Measurements from ENCODE around the gene SUFU. TPM values are rescaled to one million over a fixed set of nuclear protein-coding genes. Genes with fewer than 3 reads are reported as not detected.

SUFU gene
- total RNA-seq, 1 donor from 2014 or later, result 6.2 TPM

DNA sequence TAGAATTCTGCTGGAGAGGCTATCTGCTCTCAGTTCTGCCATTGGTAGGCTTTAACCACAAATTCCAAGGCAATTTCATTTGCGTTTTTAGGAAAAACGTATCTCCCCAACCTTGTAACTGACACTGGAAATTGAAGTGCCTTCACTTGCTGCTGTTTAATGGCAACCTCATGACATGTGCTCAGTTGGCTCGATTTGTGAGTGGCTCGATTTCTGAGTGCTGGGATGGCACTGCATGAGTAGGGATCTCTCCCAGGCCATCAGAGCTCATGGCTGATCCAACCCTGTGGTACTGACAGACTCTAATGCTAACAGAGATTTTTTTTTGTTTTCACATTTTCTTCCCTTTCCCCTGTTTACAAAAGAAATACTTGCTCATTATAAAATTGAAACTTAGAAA is 56.0 kb downstream of the SUFU start:
- no peak for TF ChIP-seq CTCF (conservative IDR thresholded peaks at IDR 0.05; ENCODE audit: low read depth, low read length)
- H3K4me3 ChIP-seq (ENCODE audit: low read depth, low read length), result no peak overlapping the region
- no peak for DNase-seq (ENCODE audit: low read depth)

DNA sequence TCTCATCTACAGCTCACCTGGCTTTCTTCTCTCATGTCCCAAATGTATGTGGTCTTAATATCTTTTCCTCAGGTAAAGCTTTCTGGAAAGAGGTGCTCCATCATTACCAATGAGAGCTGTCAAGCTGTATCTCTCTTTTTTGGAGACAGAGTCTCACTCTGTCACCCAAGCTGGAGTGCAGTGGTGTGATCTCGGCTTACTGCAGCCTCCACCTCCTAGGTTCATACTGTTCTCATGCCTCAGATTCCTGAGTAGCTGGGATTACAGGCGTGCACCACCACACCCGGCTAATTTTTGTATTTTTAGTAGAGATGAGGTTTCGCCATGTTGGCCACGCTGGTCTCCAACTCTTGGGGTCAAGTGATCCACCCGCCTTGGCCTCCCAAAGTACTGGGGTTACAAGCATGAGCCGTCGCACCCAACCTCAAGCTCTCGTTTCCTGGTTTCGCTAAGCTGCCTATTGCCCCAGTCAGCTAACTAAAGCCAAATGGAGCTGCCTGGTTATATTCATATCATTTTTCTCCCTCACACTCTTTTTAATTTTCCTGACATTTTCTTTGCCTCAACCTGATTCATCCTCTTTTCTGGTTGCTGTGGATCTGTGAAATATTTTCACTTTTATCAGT is 60.5 kb downstream of the SUFU start:
- DNase-seq (ENCODE audit: low read depth), result no peak
- no peak overlapping the region for H3K4me3 ChIP-seq (ENCODE audit: low read depth, low read length)
- no peak for TF ChIP-seq CTCF (conservative IDR thresholded peaks at IDR 0.05; ENCODE audit: low read depth, low read length)

GRCh38 chr10:102565793-102566192 is 62.0 kb downstream of the SUFU start:
- peak; percentile 18 for TF ChIP-seq CTCF (conservative IDR thresholded peaks at IDR 0.05; ENCODE audit: low read depth, low read length)
- H3K4me3 ChIP-seq (ENCODE audit: low read depth, low read length), result no peak overlapping the region
- no peak for DNase-seq (ENCODE audit: low read depth)

DNA sequence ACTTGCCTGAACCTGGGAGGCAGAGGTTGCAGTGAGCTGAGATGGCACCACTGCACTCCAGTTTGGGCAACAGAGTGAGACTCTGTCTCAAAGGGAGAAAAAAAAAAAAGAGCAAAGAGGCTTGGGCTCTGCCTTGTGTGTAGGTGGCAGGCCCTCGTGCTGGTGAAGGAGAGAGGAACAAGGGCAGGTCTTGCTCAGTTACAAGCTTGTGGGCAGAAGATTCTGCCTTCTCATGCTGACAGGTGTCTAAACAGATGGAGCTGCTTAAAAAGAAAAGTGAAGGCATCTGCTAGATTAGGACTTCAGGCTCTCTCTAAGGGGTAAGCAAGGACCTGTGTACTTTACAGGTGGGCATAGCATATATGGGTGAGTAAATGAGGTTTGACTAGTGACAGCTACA is 75.0 kb downstream of the SUFU start:
- H3K4me3 ChIP-seq (ENCODE audit: low read depth, low read length), result no peak overlapping the region
- no peak for DNase-seq (ENCODE audit: low read depth)
- no peak for TF ChIP-seq CTCF (conservative IDR thresholded peaks at IDR 0.05; ENCODE audit: low read depth, low read length)

- no peak overlapping the region for H3K4me3 ChIP-seq (ENCODE audit: low read depth, low read length)
- no peak for TF ChIP-seq CTCF (conservative IDR thresholded peaks at IDR 0.05; ENCODE audit: low read depth, low read length)
- no peak for DNase-seq (ENCODE audit: low read depth)
Measured at GRCh38 chr10:102579328-102579727, 75.6 kb downstream of the SUFU start.

DNA sequence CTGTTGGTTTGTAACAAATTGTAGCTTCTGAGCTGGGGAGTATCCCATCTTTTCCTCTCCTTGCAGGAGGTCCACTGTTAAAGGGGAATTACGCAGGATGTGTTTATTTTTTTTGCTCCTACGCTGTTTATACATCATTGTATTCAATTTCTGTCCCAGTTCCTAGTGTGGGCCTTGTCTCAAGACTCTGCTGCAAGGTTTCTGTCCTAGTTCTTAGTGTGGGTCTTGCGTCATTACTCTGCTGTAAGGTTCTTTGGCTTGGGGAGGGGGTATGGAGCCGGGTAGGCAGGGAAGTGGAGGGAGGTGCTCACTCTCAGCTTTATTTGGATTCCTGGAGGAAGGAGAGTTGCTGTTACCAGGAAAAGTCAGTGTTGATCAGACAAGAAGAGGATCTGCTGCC is 76.5 kb downstream of the SUFU start:
- H3K4me3 ChIP-seq (ENCODE audit: low read depth, low read length), result no peak overlapping the region
- no peak for TF ChIP-seq CTCF (conservative IDR thresholded peaks at IDR 0.05; ENCODE audit: low read depth, low read length)

DNA sequence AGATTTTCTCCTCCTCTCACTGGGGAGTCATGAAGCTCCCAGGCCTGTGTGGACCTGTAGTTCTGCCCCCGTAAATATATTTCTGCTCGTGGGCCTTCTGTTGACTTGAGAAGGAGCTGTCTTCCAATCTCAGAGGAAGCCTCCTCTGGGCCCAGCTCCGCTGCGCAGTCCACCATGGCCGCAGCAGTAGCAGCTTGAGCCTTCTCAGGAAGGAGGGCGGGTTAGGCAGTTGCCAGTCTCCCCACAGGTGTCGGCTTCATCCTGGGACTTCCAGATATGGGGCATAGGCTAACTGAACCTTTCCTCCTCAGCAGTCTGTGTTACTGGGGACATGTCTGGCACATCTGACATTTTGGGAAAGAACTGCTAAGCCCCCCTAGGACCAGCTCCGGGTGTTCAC is 77.6 kb downstream of the SUFU start:
- TF ChIP-seq CTCF (conservative IDR thresholded peaks at IDR 0.05; ENCODE audit: low read depth, low read length), result no peak
- H3K4me3 ChIP-seq (ENCODE audit: low read depth, low read length), result no peak overlapping the region
- no peak for DNase-seq (ENCODE audit: low read depth)

More for the DNA sequence above, 76.5 kb downstream of the SUFU start:
- no peak for DNase-seq (ENCODE audit: low read depth)

All from epithelial cell of proximal tubule (primary cell).